ENCODE measurements around the gene TEP1.

TEP1 gene

DNA sequence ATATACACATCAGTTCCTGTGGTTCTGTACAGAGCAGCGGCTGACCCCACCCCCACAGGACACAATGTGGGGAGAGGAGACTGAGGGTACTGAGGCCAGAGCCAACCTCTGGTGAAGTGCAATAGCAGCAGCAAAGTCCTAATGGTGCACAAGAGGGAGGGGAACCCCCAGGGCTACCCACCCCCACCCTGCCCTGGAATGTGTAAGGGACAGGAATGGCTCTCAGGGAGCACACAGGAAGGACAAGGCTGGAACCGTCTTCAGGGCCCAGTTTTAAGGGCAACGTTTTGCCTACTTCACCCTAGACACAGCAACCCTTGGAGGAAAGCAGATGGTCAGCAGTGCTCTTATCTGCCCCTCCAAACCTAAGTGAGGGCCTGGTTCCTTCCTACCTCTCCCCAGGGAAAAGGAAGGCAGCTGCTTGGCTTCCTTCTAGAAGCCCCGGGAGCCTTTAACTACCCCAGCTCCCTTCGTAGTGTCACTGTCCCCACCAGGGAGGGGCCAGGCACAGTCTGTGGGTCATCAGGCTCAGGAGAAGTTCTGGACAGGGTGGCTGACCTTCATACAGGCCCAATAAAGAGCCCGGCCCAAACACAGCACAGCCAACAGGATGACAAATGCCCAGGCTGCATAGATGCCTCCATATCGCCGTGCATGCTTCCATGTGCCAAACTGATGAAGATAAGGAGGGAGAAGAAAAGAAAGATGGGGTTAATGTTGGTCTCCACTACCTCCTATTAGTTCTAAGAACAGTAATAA, 44.9 kb upstream of the TEP1 start:
- Histone ChIP-seq H3K27me3 (ENCODE audit: insufficient read depth, poor library complexity, severe bottlenecking) (no peaks in the 10 kb centered on the region), H3K27ac (replicated peaks) (peak overlapping the region; percentile 98), H3K4me3 (replicated peaks; ENCODE audit: insufficient read depth, low read length) (no peak overlapping the region)
- TF ChIP-seq GABPA (IDR thresholded peaks at IDR 0.05; ENCODE audit: low read depth) (no peak), CTCF (IDR thresholded peaks at IDR 0.05; ENCODE audit: insufficient read depth, low read length) (no peak), SPI1 (IDR thresholded peaks at IDR 0.05; ENCODE audit: borderline replicate concordance, low read depth) (no peak), POLR2AphosphoS5 (IDR thresholded peaks at IDR 0.05; ENCODE audit: low read depth) (no peak; the same call in 1 of the 2 replicates)
- TF ChIP-seq, protein P1, sequence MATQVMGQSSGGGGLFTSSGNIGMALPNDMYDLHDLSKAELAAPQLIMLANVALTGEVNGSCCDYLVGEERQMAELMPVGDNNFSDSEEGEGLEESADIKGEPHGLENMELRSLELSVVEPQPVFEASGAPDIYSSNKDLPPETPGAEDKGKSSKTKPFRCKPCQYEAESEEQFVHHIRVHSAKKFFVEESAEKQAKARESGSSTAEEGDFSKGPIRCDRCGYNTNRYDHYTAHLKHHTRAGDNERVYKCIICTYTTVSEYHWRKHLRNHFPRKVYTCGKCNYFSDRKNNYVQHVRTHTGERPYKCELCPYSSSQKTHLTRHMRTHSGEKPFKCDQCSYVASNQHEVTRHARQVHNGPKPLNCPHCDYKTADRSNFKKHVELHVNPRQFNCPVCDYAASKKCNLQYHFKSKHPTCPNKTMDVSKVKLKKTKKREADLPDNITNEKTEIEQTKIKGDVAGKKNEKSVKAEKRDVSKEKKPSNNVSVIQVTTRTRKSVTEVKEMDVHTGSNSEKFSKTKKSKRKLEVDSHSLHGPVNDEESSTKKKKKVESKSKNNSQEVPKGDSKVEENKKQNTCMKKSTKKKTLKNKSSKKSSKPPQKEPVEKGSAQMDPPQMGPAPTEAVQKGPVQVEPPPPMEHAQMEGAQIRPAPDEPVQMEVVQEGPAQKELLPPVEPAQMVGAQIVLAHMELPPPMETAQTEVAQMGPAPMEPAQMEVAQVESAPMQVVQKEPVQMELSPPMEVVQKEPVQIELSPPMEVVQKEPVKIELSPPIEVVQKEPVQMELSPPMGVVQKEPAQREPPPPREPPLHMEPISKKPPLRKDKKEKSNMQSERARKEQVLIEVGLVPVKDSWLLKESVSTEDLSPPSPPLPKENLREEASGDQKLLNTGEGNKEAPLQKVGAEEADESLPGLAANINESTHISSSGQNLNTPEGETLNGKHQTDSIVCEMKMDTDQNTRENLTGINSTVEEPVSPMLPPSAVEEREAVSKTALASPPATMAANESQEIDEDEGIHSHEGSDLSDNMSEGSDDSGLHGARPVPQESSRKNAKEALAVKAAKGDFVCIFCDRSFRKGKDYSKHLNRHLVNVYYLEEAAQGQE (IDR thresholded peaks at IDR 0.05; ENCODE audit: insufficient replicate concordance, low read depth): no peak
- peak in 1 of 2 experiments; percentile 38 for DNase-seq (ENCODE audit: low read depth in 1 of 2, low spot score in 1 of 2)

DNA sequence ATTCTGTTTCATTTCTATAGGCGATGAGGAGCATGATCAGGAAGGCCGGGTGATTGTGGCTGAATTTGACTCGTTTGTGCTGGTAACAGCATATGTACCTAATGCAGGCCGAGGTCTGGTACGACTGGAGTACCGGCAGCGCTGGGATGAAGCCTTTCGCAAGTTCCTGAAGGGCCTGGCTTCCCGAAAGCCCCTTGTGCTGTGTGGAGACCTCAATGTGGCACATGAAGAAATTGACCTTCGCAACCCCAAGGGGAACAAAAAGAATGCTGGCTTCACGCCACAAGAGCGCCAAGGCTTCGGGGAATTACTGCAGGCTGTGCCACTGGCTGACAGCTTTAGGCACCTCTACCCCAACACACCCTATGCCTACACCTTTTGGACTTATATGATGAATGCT, 43.7 kb upstream of the TEP1 start:
- Histone ChIP-seq H3K27me3 (ENCODE audit: insufficient read depth, poor library complexity, severe bottlenecking) (no peaks in the 10 kb centered on the region), H3K27ac (replicated peaks) (peak overlapping the region; percentile 98), H3K4me3 (replicated peaks; ENCODE audit: insufficient read depth, low read length) (peak overlapping the region; percentile 81)
- peak; percentile 75 to 86 for DNase-seq (ENCODE audit: low read depth in 1 of 2, low spot score in 1 of 2)
- TF ChIP-seq GABPA (IDR thresholded peaks at IDR 0.05; ENCODE audit: low read depth) (peak; percentile 19; the same call in 1 of the 2 replicates), POLR2AphosphoS5 (IDR thresholded peaks at IDR 0.05; ENCODE audit: low read depth) (peak; percentile 86), SPI1 (IDR thresholded peaks at IDR 0.05; ENCODE audit: borderline replicate concordance, low read depth) (no peak; the same call in 1 of the 2 replicates), CTCF (IDR thresholded peaks at IDR 0.05; ENCODE audit: insufficient read depth, low read length) (no peak)
- TF ChIP-seq, protein P1 (IDR thresholded peaks at IDR 0.05; ENCODE audit: insufficient replicate concordance, low read depth): peak; percentile 16

GRCh38 chr14:20455355-20456300, 42.3 kb upstream of the TEP1 start:
- Histone ChIP-seq H3K27ac (replicated peaks) (peak overlapping the region; percentile 98), H3K4me3 (replicated peaks; ENCODE audit: insufficient read depth, low read length) (peak overlapping the region; percentile 81), H3K27me3 (ENCODE audit: insufficient read depth, poor library complexity, severe bottlenecking) (no peaks in the 10 kb centered on the region)
- peak in 1 of 2 experiments; percentile 74 for DNase-seq (ENCODE audit: low read depth in 1 of 2, low spot score in 1 of 2)
- TF ChIP-seq SPI1 (IDR thresholded peaks at IDR 0.05; ENCODE audit: borderline replicate concordance, low read depth) (no peak), POLR2AphosphoS5 (IDR thresholded peaks at IDR 0.05; ENCODE audit: low read depth) (peak; percentile 68; the same call in 1 of the 2 replicates), CTCF (IDR thresholded peaks at IDR 0.05; ENCODE audit: insufficient read depth, low read length) (no peak)

Measured in HL-60 (cell line).